Naive thymus-derived CD8-positive, alpha-beta T cell (primary cell): Measurements from ENCODE around the gene CSF1. TPM values are rescaled to one million over a fixed set of nuclear protein-coding genes. Genes with fewer than 3 reads are reported as not detected.
A peak's percentile ranks its signal among the peaks of the same experiment; 100 is the strongest.

Experiments used
- ATAC-seq, 2 donors: fragments of 150-1000 bp; cut with Tn5 transposase in 1 of 2; sonication (Bioruptor Pico), chemical (Tn5 transposase) in 1 of 2; 1 replicate in 1 of 2; 2 replicates in 1 of 2; pipeline ENCODE4 v1.10.0; 2021; ENCODE audit warnings: mild to moderate bottlenecking in 2 of 2, moderate library complexity in 2 of 2
- POLR2A ChIA-PET: fragments of 350-600 bp; sonication (Branson Sonifier 250); formaldehyde crosslinking; loops from one replicate; lab custom pipeline; 2021; ENCODE audit warnings: antibody characterized with exemption; lab: Charles Lee
- DNase-seq, 10 donors: peaks; one replicate each; pipeline versions ENCODE4 v3.0.0 to v3.0.0-alpha.2; 2020 to 2022
- H3K27ac Mint-ChIP-seq, 10 donors: one replicate each; pipeline ENCODE4 v1.8.0; 2020 to 2022; ENCODE audit warnings: mild to moderate bottlenecking in 10 of 10, mixed read lengths in 10 of 10, moderate library complexity in 4 of 10, inconsistent platforms in 1 of 10
- H3K27me3 Mint-ChIP-seq, 5 donors: one replicate each; pipeline ENCODE4 v1.8.0; 2021 to 2022; ENCODE audit warnings: mixed read lengths in 5 of 5
- H3K36me3 Mint-ChIP-seq, 3 donors: one replicate each; pipeline ENCODE4 v1.8.0; 2020 to 2022; ENCODE audit warnings: mixed read lengths in 3 of 3, mild to moderate bottlenecking in 2 of 3, inconsistent platforms in 1 of 3
- H3K4me1 Mint-ChIP-seq, 4 donors: one replicate each; pipeline ENCODE4 v1.8.0; 2021 to 2022; ENCODE audit warnings: mixed read lengths in 4 of 4
- H3K4me3 Mint-ChIP-seq, 10 donors: one replicate each; pipeline ENCODE4 v1.8.0; 2020 to 2022; ENCODE audit warnings: mild to moderate bottlenecking in 10 of 10, mixed read lengths in 10 of 10, moderate library complexity in 6 of 10, inconsistent platforms in 1 of 10
- H3K9me3 Mint-ChIP-seq, 9 donors: one replicate each; pipeline ENCODE4 v1.8.0; 2020 to 2022; ENCODE audit warnings: mixed read lengths in 9 of 9, mild to moderate bottlenecking in 3 of 9, inconsistent platforms in 1 of 9, moderate library complexity in 1 of 9
- polyA plus RNA-seq, 3 donors: library from polyadenylated mRNA; unstranded; fragments of 300-500 nt; fragmentation: Illumina TruSeq; gene quantifications; one replicate each; pipeline ENCODE4 v1.2.3, GENCODE V29; 2021
- total RNA-seq, 8 experiments: library from RNA in 2 of 8; stranded (reverse) in 2 of 8; gene quantifications; one replicate each; pipeline ENCODE4 v1.2.3 and lab custom pipeline; 2021 to 2026

Gene CSF1
- total and polyA plus RNA-seq, 5 experiments from 2014 or later: 0.27 to 1.6 (median 0.68) TPM

- H3K27me3 Mint-ChIP-seq: peaks cover 0 to 6% (median 0%) of the 10 kb centered on the region in 5 donors
- H3K36me3 Mint-ChIP-seq: no peaks in the 10 kb centered on the region
- peaks cover 0 to 2% (median 0%) of the 10 kb centered on the region in 9 donors for H3K9me3 Mint-ChIP-seq
- H3K4me1 Mint-ChIP-seq: peaks cover 0 to 33% (median 8%) of the 10 kb centered on the region in 4 donors
- peak overlapping the region in 1 of 10 donors; percentile 48 for H3K4me3 Mint-ChIP-seq
- POLR2A ChIA-PET: no interaction called here
- H3K27ac Mint-ChIP-seq: peak overlapping the region in 2 of 10 donors; percentile 30 to 44
- ATAC-seq (no peak), DNase-seq (peak in 1 of 10 donors; percentile 24)
These were observed 23.8 kb upstream of the CSF1 start for GRCh38 chr1:109886827-109887226.

- POLR2A ChIA-PET: no interaction called here
- DNase-seq (no peak), ATAC-seq (no peak)
- H3K36me3 Mint-ChIP-seq: no peaks in the 10 kb centered on the region
- peaks cover 0 to 6% (median 0%) of the 10 kb centered on the region in 5 donors for H3K27me3 Mint-ChIP-seq
- peaks cover 0 to 2% (median 0%) of the 10 kb centered on the region in 9 donors for H3K9me3 Mint-ChIP-seq
- H3K4me1 Mint-ChIP-seq: peaks cover 0 to 33% (median 9%) of the 10 kb centered on the region in 4 donors
- peak overlapping the region in 1 of 10 donors; percentile 48 for H3K4me3 Mint-ChIP-seq
- peak overlapping the region in 2 of 10 donors; percentile 30 to 44 for H3K27ac Mint-ChIP-seq
These were observed 23.4 kb upstream of the CSF1 start for GRCh38 chr1:109887271-109887670.

GRCh38 chr1:109887884-109888283, 22.8 kb upstream of the CSF1 start:
- Mint-ChIP-seq H3K9me3 (peaks cover 0 to 2% (median 0%) of the 10 kb centered on the region in 9 donors), H3K4me3 (peak overlapping the region in 1 of 10 donors; percentile 25), H3K27ac (peak overlapping the region in 1 of 10 donors; percentile 71), H3K27me3 (peaks cover 0 to 6% (median 0%) of the 10 kb centered on the region in 5 donors), H3K4me1 (peaks cover 0 to 33% (median 9%) of the 10 kb centered on the region in 4 donors), H3K36me3 (no peaks in the 10 kb centered on the region)
- DNase-seq (no peak), ATAC-seq (no peak)
- POLR2A ChIA-PET: no interaction called here

GRCh38 chr1:109889094-109889493, 21.6 kb upstream of the CSF1 start:
- Mint-ChIP-seq H3K36me3 (no peaks in the 10 kb centered on the region), H3K4me3 (no peak overlapping the region), H3K4me1 (peaks cover 0 to 29% (median 7%) of the 10 kb centered on the region in 4 donors), H3K27ac (peak overlapping the region in 1 of 10 donors; percentile 9), H3K9me3 (peaks cover 0 to 2% (median 0%) of the 10 kb centered on the region in 9 donors), H3K27me3 (peaks cover 0 to 6% (median 0%) of the 10 kb centered on the region in 5 donors)
- POLR2A ChIA-PET: no interaction called here
- DNase-seq: no peak
- no peak for ATAC-seq

- no peak for DNase-seq
- Mint-ChIP-seq H3K27ac (peak overlapping the region in 2 of 10 donors; percentile 8 to 49), H3K4me3 (no peak overlapping the region), H3K4me1 (peaks cover 0 to 27% (median 7%) of the 10 kb centered on the region in 4 donors), H3K36me3 (no peaks in the 10 kb centered on the region), H3K27me3 (peaks cover 0 to 6% (median 0%) of the 10 kb centered on the region in 5 donors), H3K9me3 (peaks cover 0 to 2% (median 0%) of the 10 kb centered on the region in 9 donors)
- POLR2A ChIA-PET: no interaction called here
- no peak for ATAC-seq
These were observed 20.3 kb upstream of the CSF1 start for GRCh38 chr1:109890115-109890953.

- Mint-ChIP-seq H3K36me3 (no peaks in the 10 kb centered on the region), H3K9me3 (peaks cover 0 to 2% (median 0%) of the 10 kb centered on the region in 9 donors), H3K4me1 (peaks cover 0 to 19% (median 8%) of the 10 kb centered on the region in 4 donors), H3K27me3 (peaks cover 0 to 6% (median 0%) of the 10 kb centered on the region in 5 donors), H3K27ac (no peak overlapping the region), H3K4me3 (no peak overlapping the region)
- DNase-seq: no peak
- POLR2A ChIA-PET: no interaction called here
- ATAC-seq: no peak
These were observed 18.7 kb upstream of the CSF1 start for GRCh38 chr1:109891930-109892329.

GRCh38 chr1:109892561-109893368, 17.9 kb upstream of the CSF1 start:
- ATAC-seq (no peak), DNase-seq (no peak)
- POLR2A ChIA-PET: no interaction called here
- Mint-ChIP-seq H3K4me1 (peaks cover 0 to 14% (median 6%) of the 10 kb centered on the region in 4 donors), H3K9me3 (peaks cover 0 to 2% (median 0%) of the 10 kb centered on the region in 9 donors), H3K27me3 (peaks cover 0 to 6% (median 0%) of the 10 kb centered on the region in 5 donors), H3K36me3 (no peaks in the 10 kb centered on the region), H3K4me3 (no peak overlapping the region), H3K27ac (no peak overlapping the region)

GRCh38 chr1:109893532-109894171, 17.0 kb upstream of the CSF1 start:
- no peaks in the 10 kb centered on the region for H3K36me3 Mint-ChIP-seq
- peaks cover 0 to 2% (median 0%) of the 10 kb centered on the region in 9 donors for H3K9me3 Mint-ChIP-seq
- DNase-seq (no peak), ATAC-seq (no peak)
- POLR2A ChIA-PET: no interaction called here
- peaks cover 0 to 6% (median 0%) of the 10 kb centered on the region in 5 donors for H3K27me3 Mint-ChIP-seq
- H3K4me3 Mint-ChIP-seq: no peak overlapping the region
- peaks cover 0 to 14% (median 4%) of the 10 kb centered on the region in 4 donors for H3K4me1 Mint-ChIP-seq
- no peak overlapping the region for H3K27ac Mint-ChIP-seq

GRCh38 chr1:109894823-109895719, 15.6 kb upstream of the CSF1 start:
- no peak for ATAC-seq

GRCh38 chr1:109895720-109896504, 14.7 kb upstream of the CSF1 start:
- H3K27ac Mint-ChIP-seq: peak overlapping the region in 3 of 10 donors; percentile 14 to 80 (median 62)
- POLR2A ChIA-PET: interaction anchor here (2.0 kb wide), 1 partner anchor 11 kb away, joined by 6 read pairs; no protein-coding TSS in a partner anchor
- peaks cover 7 to 9% (median 8%) of the 10 kb centered on the region in 4 donors for H3K4me1 Mint-ChIP-seq
- no peak for ATAC-seq
- no peaks in the 10 kb centered on the region for H3K36me3 Mint-ChIP-seq
- H3K4me3 Mint-ChIP-seq: no peak overlapping the region
- no peak for DNase-seq
- peaks cover 0 to 4% (median 0%) of the 10 kb centered on the region in 5 donors for H3K27me3 Mint-ChIP-seq
- no peaks in the 10 kb centered on the region for H3K9me3 Mint-ChIP-seq

More at GRCh38 chr1:109894823-109895719, 15.6 kb upstream of the CSF1 start:
- Mint-ChIP-seq H3K27ac (no peak overlapping the region), H3K36me3 (no peaks in the 10 kb centered on the region), H3K27me3 (peaks cover 0 to 4% (median 0%) of the 10 kb centered on the region in 5 donors), H3K4me1 (peaks cover 2 to 9% (median 6%) of the 10 kb centered on the region in 4 donors), H3K4me3 (no peak overlapping the region), H3K9me3 (peaks cover 0 to under 1% (median 0%) of the 10 kb centered on the region in 9 donors)
- DNase-seq: no peak
- POLR2A ChIA-PET: no interaction called here
